SK-N-SH treated with all-trans-retinoic acid at 6 μM for 48 hours (cell line): ENCODE data around the gene ZNF180.
"Not testable (repeated sequence)": the region's sequence is repeated elsewhere in the genome, so short reads cannot be mapped to it uniquely, and the experiment has no call there.

Experiments
- ATAC-seq: fragments of 200-7000 bp; cut with Tn5 transposase; 3 replicates; pipeline ENCODE4 v1.9.1; 2020; ENCODE audit warnings: mild to moderate bottlenecking, moderate library complexity
- ARNTL ChIP-seq: fragments of 450-650 bp; formaldehyde crosslinking; IDR thresholded peaks from 2 replicates; pipeline ENCODE4 v1.5.0; 2020; ENCODE audit warnings: low read depth, mild to moderate bottlenecking, moderate library complexity, borderline replicate concordance
- BACH2 ChIP-seq: fragments of 250-450 bp; sonication (Bioruptor Pico); IDR thresholded peaks from 2 replicates; pipeline ENCODE4 v1.9.0; 2021; ENCODE audit warnings: mild to moderate bottlenecking, borderline replicate concordance
- CREB5 ChIP-seq: fragments of 250-450 bp; sonication (Bioruptor Pico); IDR thresholded peaks from 2 replicates; pipeline ENCODE4 v1.5.1; 2020; ENCODE audit warnings: low read depth, mild to moderate bottlenecking, moderate library complexity
- CSDC2 ChIP-seq: fragments of 250-450 bp; sonication (Bioruptor Pico); IDR thresholded peaks from 2 replicates; pipeline ENCODE4 v1.5.0; 2020; ENCODE audit warnings: mild to moderate bottlenecking, moderate library complexity
- CSRNP3 ChIP-seq: fragments of 250-450 bp; sonication (Bioruptor Pico); IDR thresholded peaks from 2 replicates; pipeline ENCODE4 v1.5.1; 2021; ENCODE audit warnings: mild to moderate bottlenecking, moderate library complexity
- ESRRG ChIP-seq: fragments of 250-450 bp; sonication (Bioruptor Pico); IDR thresholded peaks from 2 replicates; pipeline ENCODE4 v1.6.1; 2021; ENCODE audit warnings: mild to moderate bottlenecking
- GLIS3 ChIP-seq: fragments of 250-450 bp; sonication (Bioruptor Pico); IDR thresholded peaks from 2 replicates; pipeline ENCODE4 v1.5.0; 2020; ENCODE audit warnings: mild to moderate bottlenecking, moderate library complexity
- ISL1 ChIP-seq: fragments of 250-450 bp; sonication (Bioruptor Pico); IDR thresholded peaks from 2 replicates; pipeline ENCODE4 v2.1.2; 2022; ENCODE audit warnings: mild to moderate bottlenecking, moderate library complexity
- OSR1 ChIP-seq: fragments of 250-450 bp; sonication (Bioruptor Pico); IDR thresholded peaks from 2 replicates; pipeline ENCODE4 v1.8.0; 2022; ENCODE audit warnings: moderate library complexity, mild to moderate bottlenecking, inconsistent platforms
- PATZ1 ChIP-seq: fragments of 250-450 bp; sonication (Bioruptor Pico); IDR thresholded peaks from 2 replicates; pipeline ENCODE4 v1.8.0; 2020; ENCODE audit warnings: mild to moderate bottlenecking, moderate library complexity, borderline replicate concordance
- POU6F1 ChIP-seq: fragments of 250-450 bp; sonication (Bioruptor Pico); IDR thresholded peaks from 2 replicates; pipeline ENCODE4 v1.8.0; 2021; ENCODE audit warnings: low read depth, mild to moderate bottlenecking, moderate library complexity, borderline replicate concordance
- PPARA ChIP-seq: fragments of 250-450 bp; sonication (Bioruptor Pico); IDR thresholded peaks from 2 replicates; pipeline ENCODE4 v1.5.0; 2020; ENCODE audit warnings: mild to moderate bottlenecking, borderline replicate concordance
- SNAI2 ChIP-seq: fragments of 250-450 bp; sonication (Bioruptor Pico); IDR thresholded peaks from 2 replicates; pipeline ENCODE4 v1.5.0; 2020; ENCODE audit warnings: mild to moderate bottlenecking, moderate library complexity
- TCF4 ChIP-seq: fragments of 250-450 bp; sonication (Bioruptor Pico); IDR thresholded peaks from 2 replicates; pipeline ENCODE4 v1.8.0; 2021; ENCODE audit warnings: mild to moderate bottlenecking, moderate library complexity, borderline replicate concordance
- TSHZ2 ChIP-seq: fragments of 250-450 bp; sonication (Bioruptor Pico); IDR thresholded peaks from 2 replicates; pipeline ENCODE4 v1.5.0; 2020; ENCODE audit warnings: mild to moderate bottlenecking, moderate library complexity
- ZFP3 ChIP-seq: fragments of 250-450 bp; sonication (Bioruptor Pico); IDR thresholded peaks from 2 replicates; pipeline ENCODE4 v1.5.0; 2020; ENCODE audit warnings: mild to moderate bottlenecking, moderate library complexity
- ZFP30 ChIP-seq: fragments of 450-650 bp; formaldehyde crosslinking; IDR thresholded peaks from 2 replicates; pipeline ENCODE4 v1.5.0; 2022; ENCODE audit warnings: mild to moderate bottlenecking, moderate library complexity
- ZNF565 ChIP-seq: fragments of 450-650 bp; formaldehyde crosslinking; conservative IDR thresholded peaks from 2 replicates; pipeline ENCODE4 v1.5.0; 2020; ENCODE audit warnings: low read depth, mild to moderate bottlenecking, moderate library complexity

ZNF180 gene

GRCh38 chr19:44539991-44540390, 39.7 kb upstream of the ZNF180 start:
- no peak for TF ChIP-seq TCF4 (CRISPR knock-in tag)
- TF ChIP-seq ESRRG (CRISPR knock-in tag) = no peak
- no peak for TF ChIP-seq SNAI2 (CRISPR knock-in tag)
- TF ChIP-seq, all 23 proteins: peak for 0

GRCh38 chr19:44539236-44539826, 39.0 kb upstream of the ZNF180 start:
- no peak for TF ChIP-seq CSRNP3
- no peak for TF ChIP-seq OSR1 (CRISPR knock-in tag)
- no peak for TF ChIP-seq CSDC2 (CRISPR knock-in tag)
- no peak for TF ChIP-seq ZFP30
- no peak for TF ChIP-seq PPARA
- no peak for TF ChIP-seq POU6F1 (CRISPR knock-in tag)
- TF ChIP-seq BACH2 (CRISPR knock-in tag) = no peak
- no peak for ATAC-seq

More at GRCh38 chr19:44539991-44540390, 39.7 kb upstream of the ZNF180 start:
- no peak for ATAC-seq

- ATAC-seq = not testable (repeated sequence)
Observed at GRCh38 chr19:44535361-44535760, 35.0 kb upstream of the ZNF180 start.

GRCh38 chr19:44532819-44533218, 32.5 kb upstream of the ZNF180 start:
- ATAC-seq = no peak
- TF ChIP-seq ZNF565 (CRISPR knock-in tag) = no peak

GRCh38 chr19:44530777-44531176, 30.5 kb upstream of the ZNF180 start:
- ATAC-seq = peak; percentile 47
- TF ChIP-seq OSR1 (CRISPR knock-in tag) = no peak
- no peak for TF ChIP-seq ZFP3 (CRISPR knock-in tag)
- no peak for TF ChIP-seq ZFP30
- no peak for TF ChIP-seq POU6F1 (CRISPR knock-in tag)
- no peak for TF ChIP-seq ISL1 (CRISPR knock-in tag)
- no peak for TF ChIP-seq GLIS3 (CRISPR knock-in tag)
- TF ChIP-seq ESRRG (CRISPR knock-in tag) = no peak
- TF ChIP-seq SNAI2 (CRISPR knock-in tag) = no peak
- TF ChIP-seq PATZ1 (CRISPR knock-in tag) = no peak
- TF ChIP-seq TSHZ2 (CRISPR knock-in tag) = no peak
- no peak for TF ChIP-seq CREB5 (CRISPR knock-in tag)
- TF ChIP-seq ARNTL (CRISPR knock-in tag) = no peak
